Cardiac fibroblast (primary cell): Measurements from ENCODE around the gene NEK11.

Experiments used
- DNase-seq, 2 donors: peaks; one replicate each; pipeline versions ENCODE4 v3.0.0 to v3.0.0-alpha.2; 2010; ENCODE audit warnings: low read depth in 2 of 2
- H3K4me3 ChIP-seq, 2 donors: replicated peaks in 1 of 2; 1 replicate in 1 of 2; 2 replicates in 1 of 2; pipeline ENCODE4 v1.5.1; 2011; ENCODE audit warnings: low read depth in 2 of 2, low read length in 2 of 2, mild to moderate bottlenecking in 2 of 2, moderate library complexity in 1 of 2
- CTCF ChIP-seq: IDR thresholded peaks from one replicate; pipeline ENCODE4 v1.5.1; 2011; ENCODE audit warnings: low read depth, mild to moderate bottlenecking, low read length, inconsistent platforms

NEK11 gene

GRCh38 chr3:131381445-131382291, 355.0 kb downstream of the NEK11 start, which contains the start of gene NUDT16:
Gene NUDT16 (plus strand): TSS chr3:131381774. CDS start chr3:131381805, 31 bp downstream.
- peak; percentile 99 to 100 for DNase-seq
- no peak for TF ChIP-seq CTCF
- peak within 1 kb of the TSS; percentile 85 to 96 for H3K4me3 ChIP-seq

GRCh38 chr3:131386429-131387165, 359.9 kb downstream of the NEK11 start:
- no peak for TF ChIP-seq CTCF
- H3K4me3 ChIP-seq, result no peak overlapping the region
- DNase-seq, result peak; percentile 50 to 69

GRCh38 chr3:131387796-131388489, 361.3 kb downstream of the NEK11 start:
- TF ChIP-seq CTCF, result no peak
- no peak for DNase-seq
- H3K4me3 ChIP-seq, result no peak overlapping the region

GRCh38 chr3:131388490-131388799, 361.8 kb downstream of the NEK11 start:
- no peak for TF ChIP-seq CTCF
- DNase-seq, result peak; percentile 55 to 56
- H3K4me3 ChIP-seq, result no peak overlapping the region

- no peak overlapping the region for H3K4me3 ChIP-seq
- no peak for DNase-seq
- TF ChIP-seq CTCF, result no peak
Measured at GRCh38 chr3:131390331-131390730, 363.7 kb downstream of the NEK11 start.

- H3K4me3 ChIP-seq, result no peak overlapping the region
- no peak for TF ChIP-seq CTCF
- DNase-seq, result peak in 1 of 2 donors; percentile 42
Measured at GRCh38 chr3:131393051-131393450, 366.4 kb downstream of the NEK11 start.
